Posterior cingulate gyrus (tissue), 11 donors: ENCODE results near the gene CYP4F8.
"Not testable (repeated sequence)": the region's sequence is repeated elsewhere in the genome, so short reads cannot be mapped to it uniquely, and the experiment has no call there.

Experiments
- DNase-seq, 10 donors: peaks; one replicate each; pipeline versions ENCODE4 v3.0.0 to v3.0.0-alpha.2; 2020 to 2021; ENCODE audit warnings: mixed read lengths in 3 of 10
- intact Hi-C: fragments of 100-400 bp; cut with DNase I; formaldehyde crosslinking; loops from one replicate; pipeline ENCODE4 v1.15.1; 2023

Gene CYP4F8

GRCh38 chr19:15679089-15679488, 64.1 kb downstream of the CYP4F8 start:
- no peak for DNase-seq
- intact Hi-C loops: no loop called here

DNA sequence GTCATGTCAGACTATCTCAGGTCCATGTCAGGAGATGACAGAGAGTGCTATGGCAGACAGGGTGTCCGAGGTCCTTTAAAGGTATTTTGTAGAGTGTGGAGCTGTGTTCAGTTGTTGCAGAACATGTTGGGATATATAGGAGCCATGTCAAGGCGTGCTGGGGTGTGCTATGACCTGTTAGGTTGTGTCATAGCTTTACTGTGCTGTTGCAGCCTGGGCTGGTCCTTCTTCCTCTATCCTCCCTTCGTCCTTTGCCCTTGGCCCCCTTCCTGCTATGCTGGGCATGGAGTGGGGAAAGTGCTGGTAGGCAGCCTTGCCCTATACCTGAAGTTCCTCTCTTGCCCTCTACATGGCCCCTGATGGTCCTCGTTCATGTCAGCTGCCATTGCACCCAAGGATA, 64.8 kb downstream of the CYP4F8 start:
- intact Hi-C loops, DNase-seq: not testable (repeated sequence)
